GM13977 (cell line): ENCODE results near the gene STK38.

Source experiments
- DNase-seq: peaks from one replicate; pipeline ENCODE4 v3.0.0; 2012; ENCODE audit warnings: low spot score
- CTCF ChIP-seq: IDR thresholded peaks from 2 replicates; pipeline ENCODE4 v1.5.1; 2012; ENCODE audit warnings: mild to moderate bottlenecking, control low read depth; ENCODE audit not compliant: insufficient read depth; ENCODE audit errors: extremely low read depth, missing control alignments
- in situ Hi-C: fragments of 300-500 bp; cut with MboI; formaldehyde crosslinking; loops from one replicate; pipeline ENCODE4 v1.12.0; 2022; ENCODE audit warnings: low sequenced_read_pairs, low pct_unique_long_range_greater_than_20kb, mixed read lengths, inconsistent platforms; ENCODE audit not compliant: unreplicated experiment

The STK38 gene

GRCh38 chr6:36544228-36544627, 3.1 kb downstream of the STK38 start:
- TF ChIP-seq CTCF: no peak
- DNase-seq: peak; percentile 26
- in situ Hi-C loops: no loop called here

- in situ Hi-C loops: no loop called here
- no peak for DNase-seq
- no peak for TF ChIP-seq CTCF
Measured at GRCh38 chr6:36542041-36542440, 5.2 kb downstream of the STK38 start.

GRCh38 chr6:36539814-36540568, 7.3 kb downstream of the STK38 start:
- in situ Hi-C loops: no loop called here
- no peak for DNase-seq
- no peak for TF ChIP-seq CTCF

GRCh38 chr6:36536873-36537547, 10.3 kb downstream of the STK38 start:
- no peak for TF ChIP-seq CTCF
- in situ Hi-C loops: no loop called here
- DNase-seq: no peak

- TF ChIP-seq CTCF: no peak
- DNase-seq: no peak
- in situ Hi-C loops: no loop called here
Measured at GRCh38 chr6:36533321-36533720, 14.0 kb downstream of the STK38 start.

GRCh38 chr6:36526066-36526465, 21.2 kb downstream of the STK38 start:
- in situ Hi-C loops: no loop called here
- TF ChIP-seq CTCF: no peak
- DNase-seq: no peak
